HepG2 (cell line): ENCODE measurements around the gene ARHGEF40. TPM values are rescaled to one million over a fixed set of nuclear protein-coding genes. Genes with fewer than 3 reads are reported as not detected.
A peak's percentile ranks its signal among the peaks of the same experiment; 100 is the strongest.

Experiments used
- ATF6 ChIP-seq: sonication (generic); formaldehyde crosslinking; conservative IDR thresholded peaks from 2 replicates; pipeline ENCODE4 v1.4.0; 2020; ENCODE audit warnings: missing genetic modification reagents
- BRD4 ChIP-seq: sonication (generic); formaldehyde crosslinking; IDR thresholded peaks from 2 replicates; pipeline ENCODE4 v1.4.0; 2020; ENCODE audit warnings: missing genetic modification reagents
- CTCF ChIP-seq: sonication (generic); formaldehyde crosslinking; IDR thresholded peaks from 2 replicates; pipeline ENCODE4 v1.5.0; 2020; ENCODE audit warnings: mild to moderate bottlenecking, missing genetic modification reagents, moderate library complexity
- DZIP1 ChIP-seq: sonication (generic); formaldehyde crosslinking; IDR thresholded peaks from 2 replicates; pipeline ENCODE4 v1.5.0; 2020; ENCODE audit warnings: mild to moderate bottlenecking, missing genetic modification reagents
- LCORL ChIP-seq, 2 experiments: fragments of 450-650 bp in 1 of 2; sonication (generic) in 1 of 2; formaldehyde crosslinking in 1 of 2; IDR thresholded peaks; 2 replicates each; pipeline versions ENCODE4 v1.5.0 to v1.6.1; 2017 to 2020; ENCODE audit warnings: antibody characterized with exemption in 1 of 2, missing genetic modification reagents in 1 of 2
- SP4 ChIP-seq: sonication (generic); formaldehyde crosslinking; IDR thresholded peaks from 2 replicates; pipeline ENCODE4 v1.8.1; 2023; ENCODE audit warnings: mild to moderate bottlenecking, missing genetic modification reagents
- SRY ChIP-seq: sonication (generic); formaldehyde crosslinking; IDR thresholded peaks from 2 replicates; pipeline ENCODE4 v1.8.0; 2022; ENCODE audit warnings: mild to moderate bottlenecking, missing genetic modification reagents
- ZBTB40 ChIP-seq, 2 experiments: fragments of 450-650 bp in 1 of 2; sonication (generic) in 1 of 2; formaldehyde crosslinking in 1 of 2; IDR thresholded peaks; 2 replicates each; pipeline versions ENCODE4 v1.6.1 to v1.8.0; 2016 to 2022; ENCODE audit warnings: antibody characterized with exemption in 1 of 2, mild to moderate bottlenecking in 1 of 2, missing genetic modification reagents in 1 of 2
- ZNF20 ChIP-seq: sonication (generic); formaldehyde crosslinking; IDR thresholded peaks from 2 replicates; pipeline ENCODE4 v1.4.0; 2020; ENCODE audit warnings: mild to moderate bottlenecking, moderate library complexity, missing genetic modification reagents
- ZNF331 ChIP-seq: sonication (generic); formaldehyde crosslinking; IDR thresholded peaks from 2 replicates; pipeline ENCODE4 v1.4.0; 2020; ENCODE audit warnings: missing genetic modification reagents
- ZNF572 ChIP-seq: sonication (generic); formaldehyde crosslinking; IDR thresholded peaks from 2 replicates; pipeline ENCODE4 v1.5.1; 2020; ENCODE audit warnings: mild to moderate bottlenecking, missing genetic modification reagents
- polyA plus RNA-seq, 8 experiments: library from polyadenylated mRNA; depleted of rRNA in 3 of 8; stranded (reverse) in 7 of 8; unstranded in 1 of 8; fragments of >200 nt; fragmentation: Illumina TruSeq in 4 of 8; extraction: Trizol in 4 of 8; gene quantifications; 2 replicates each; pipeline versions ENCODE4 v1.2.1 to v1.2.3, GENCODE V29; 2011 to 2016; ENCODE audit warnings: low read depth in 4 of 8, missing spikeins in 1 of 8, mixed read lengths in 1 of 8; ENCODE audit not compliant: insufficient read depth in 1 of 8
- total RNA-seq, 5 experiments: library from RNA; depleted of rRNA; stranded (reverse); fragments of >200 nt; fragmentation: Illumina TruSeq; extraction: Trizol; gene quantifications; 2 replicates each; pipeline ENCODE4 v1.2.3, GENCODE V29; 2016; ENCODE audit warnings: low read depth in 1 of 5

Gene ARHGEF40
- total and polyA plus RNA-seq, 2 of the 13 experiments (the other 11 are each of a cell fraction or from before 2014, with no cell fraction given), result 28.1 to 78.1 TPM

GRCh38 chr14:21071225-21072030 is 1.3 kb downstream of the ARHGEF40 start (continued):
- no peak for TF ChIP-seq ZBTB40 (IDR thresholded peaks at IDR 0.05)
- 0 out of 2 replicates have a peak, but pooled peaks have one; percentile 8 for TF ChIP-seq ZBTB40 (CRISPR knock-in tag; IDR thresholded peaks at IDR 0.05)
- peak; percentile 11 for TF ChIP-seq CTCF (CRISPR knock-in tag)
- TF ChIP-seq SRY (CRISPR knock-in tag), result 0 out of 2 replicates have a peak, but pooled peaks have one; percentile 10
- TF ChIP-seq SP4 (CRISPR knock-in tag), result peak; percentile 69; the same call in 1 of the 2 replicates
- TF ChIP-seq LCORL (IDR thresholded peaks at IDR 0.05), result no peak
- peak; percentile 48; the same call in 1 of the 2 replicates for TF ChIP-seq LCORL (CRISPR knock-in tag; IDR thresholded peaks at IDR 0.05)
- no peak for TF ChIP-seq ZNF20
- no peak for TF ChIP-seq ATF6 (CRISPR knock-in tag)
- TF ChIP-seq ZNF572 (CRISPR knock-in tag), result 0 out of 2 replicates have a peak, but pooled peaks have one; percentile 65
- TF ChIP-seq BRD4 (CRISPR knock-in tag), result peak; percentile 13; the same call in 1 of the 2 replicates
- 0 out of 2 replicates have a peak, but pooled peaks have one; percentile 40 for TF ChIP-seq ZNF331
- 0 out of 2 replicates have a peak, but pooled peaks have one; percentile 20 for TF ChIP-seq DZIP1 (CRISPR knock-in tag)
